ENCODE data around the gene EXOC6B.

The EXOC6B gene

GRCh38 chr2:72138011-72138881 lies 687.6 kb downstream of the EXOC6B start:
- TF ChIP-seq, protein P1, sequence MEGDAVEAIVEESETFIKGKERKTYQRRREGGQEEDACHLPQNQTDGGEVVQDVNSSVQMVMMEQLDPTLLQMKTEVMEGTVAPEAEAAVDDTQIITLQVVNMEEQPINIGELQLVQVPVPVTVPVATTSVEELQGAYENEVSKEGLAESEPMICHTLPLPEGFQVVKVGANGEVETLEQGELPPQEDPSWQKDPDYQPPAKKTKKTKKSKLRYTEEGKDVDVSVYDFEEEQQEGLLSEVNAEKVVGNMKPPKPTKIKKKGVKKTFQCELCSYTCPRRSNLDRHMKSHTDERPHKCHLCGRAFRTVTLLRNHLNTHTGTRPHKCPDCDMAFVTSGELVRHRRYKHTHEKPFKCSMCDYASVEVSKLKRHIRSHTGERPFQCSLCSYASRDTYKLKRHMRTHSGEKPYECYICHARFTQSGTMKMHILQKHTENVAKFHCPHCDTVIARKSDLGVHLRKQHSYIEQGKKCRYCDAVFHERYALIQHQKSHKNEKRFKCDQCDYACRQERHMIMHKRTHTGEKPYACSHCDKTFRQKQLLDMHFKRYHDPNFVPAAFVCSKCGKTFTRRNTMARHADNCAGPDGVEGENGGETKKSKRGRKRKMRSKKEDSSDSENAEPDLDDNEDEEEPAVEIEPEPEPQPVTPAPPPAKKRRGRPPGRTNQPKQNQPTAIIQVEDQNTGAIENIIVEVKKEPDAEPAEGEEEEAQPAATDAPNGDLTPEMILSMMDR (IDR thresholded peaks at IDR 0.05; ENCODE audit: insufficient read depth, low read depth, low read length, missing control alignments) = no peak
- no peak for DNase-seq (ENCODE audit: low read depth)
- H3K4me3 ChIP-seq (ENCODE audit: low read depth, low read length) = no peak overlapping the region

DNA sequence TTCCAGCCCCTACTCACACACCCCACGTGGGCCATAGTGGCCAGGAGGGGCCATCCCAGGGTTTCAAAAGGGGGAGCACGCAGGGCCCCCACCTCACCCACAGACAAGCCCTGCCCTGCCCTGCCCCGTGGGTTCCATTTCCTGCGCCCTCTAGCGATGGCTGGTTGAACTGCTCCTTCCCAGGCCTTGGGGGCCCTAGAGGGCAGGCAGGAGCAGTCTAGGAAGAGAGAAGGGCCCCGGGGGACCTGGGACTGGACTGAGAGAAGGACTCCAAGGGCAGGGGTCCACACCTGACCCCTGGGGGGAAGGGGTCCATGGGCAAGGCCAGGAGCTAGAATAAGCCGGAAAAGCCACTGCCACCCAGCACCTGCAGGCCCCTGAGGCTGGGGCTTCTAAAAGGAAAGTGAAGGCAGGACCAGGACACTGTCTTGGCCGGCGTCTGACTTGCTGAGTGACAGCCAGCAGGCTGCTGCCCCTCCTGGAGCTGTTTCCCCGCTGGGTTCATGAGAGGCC lies 688.3 kb downstream of the EXOC6B start:
- peak; percentile 52 for DNase-seq (ENCODE audit: low read depth)
- H3K4me3 ChIP-seq (ENCODE audit: low read depth, low read length) = no peak overlapping the region
- TF ChIP-seq, protein P1 (IDR thresholded peaks at IDR 0.05; ENCODE audit: insufficient read depth, low read depth, low read length, missing control alignments) = peak; percentile 93

- TF ChIP-seq, protein P1 (IDR thresholded peaks at IDR 0.05; ENCODE audit: insufficient read depth, low read depth, low read length, missing control alignments) = no peak
- no peak for DNase-seq (ENCODE audit: low read depth)
- no peak overlapping the region for H3K4me3 ChIP-seq (ENCODE audit: low read depth, low read length)
Measured at GRCh38 chr2:72136933-72137497, 688.8 kb downstream of the EXOC6B start.

- TF ChIP-seq, protein P1 (IDR thresholded peaks at IDR 0.05; ENCODE audit: insufficient read depth, low read depth, low read length, missing control alignments) = no peak
- no peak for DNase-seq (ENCODE audit: low read depth)
- H3K4me3 ChIP-seq (ENCODE audit: low read depth, low read length) = no peak overlapping the region
Measured at GRCh38 chr2:72136331-72136730, 689.5 kb downstream of the EXOC6B start.

DNA sequence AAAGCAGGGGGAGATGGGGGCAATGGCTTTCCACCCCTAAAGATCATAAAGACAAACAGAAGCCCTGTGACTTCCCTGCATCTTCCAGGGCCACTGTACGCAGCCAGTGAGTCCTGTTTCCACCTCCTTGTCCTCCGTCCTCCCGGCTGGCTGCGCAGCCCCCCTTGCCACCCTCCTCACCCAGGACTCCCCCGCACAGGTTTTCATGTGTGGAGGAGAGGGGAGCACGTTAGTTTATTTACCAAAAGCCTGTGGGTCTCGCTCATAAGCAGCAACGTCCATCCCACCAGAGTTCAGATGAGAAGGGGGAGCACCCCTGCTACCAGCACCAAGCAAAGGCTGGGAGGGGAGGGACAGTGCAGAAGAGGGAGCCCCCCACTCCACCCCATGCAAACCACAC lies 689.9 kb downstream of the EXOC6B start:
- H3K4me3 ChIP-seq (ENCODE audit: low read depth, low read length) = no peak overlapping the region
- TF ChIP-seq, protein P1 (IDR thresholded peaks at IDR 0.05; ENCODE audit: insufficient read depth, low read depth, low read length, missing control alignments) = no peak
- no peak for DNase-seq (ENCODE audit: low read depth)

DNA sequence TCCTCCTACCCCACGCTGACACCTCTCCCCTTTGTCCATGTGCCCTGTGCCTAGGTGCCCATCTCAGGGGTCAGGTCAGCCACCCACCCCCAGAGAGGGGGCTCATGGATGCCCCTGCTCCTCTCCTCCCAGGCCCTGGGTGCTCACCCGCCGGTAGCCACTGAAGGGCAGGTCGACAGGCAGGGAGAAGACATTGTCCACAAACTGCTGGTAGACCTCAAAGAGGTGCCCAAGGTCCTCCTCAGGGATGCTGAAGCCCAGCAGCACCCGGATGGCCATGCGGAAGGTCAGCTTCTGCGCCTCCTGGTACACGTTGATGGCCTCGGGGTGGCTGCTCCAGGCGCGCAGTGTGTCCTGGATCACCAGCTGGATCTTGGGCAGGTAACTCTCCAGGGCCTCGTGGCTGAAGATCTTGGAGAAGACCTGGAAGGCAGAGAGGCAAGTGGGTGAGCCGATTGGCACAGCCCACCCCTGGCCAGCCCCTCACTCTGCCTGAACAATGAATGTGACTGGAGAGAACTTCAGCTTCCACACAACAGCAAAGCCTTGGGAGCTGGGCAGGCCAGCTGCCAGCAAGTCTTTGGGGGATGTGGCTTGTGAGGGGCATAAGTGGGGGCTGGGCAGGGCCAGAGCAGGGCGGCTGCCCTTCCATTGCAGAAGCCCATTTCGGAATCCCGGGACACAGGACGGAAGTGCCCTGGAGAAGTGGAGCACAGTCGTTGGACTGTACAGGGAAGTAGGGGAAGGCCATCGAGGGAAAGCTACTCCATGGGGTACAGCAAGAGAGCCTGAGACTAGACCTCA lies 690.6 kb downstream of the EXOC6B start:
- H3K4me3 ChIP-seq (ENCODE audit: low read depth, low read length) = no peak overlapping the region
- DNase-seq (ENCODE audit: low read depth) = no peak
- TF ChIP-seq, protein P1 (IDR thresholded peaks at IDR 0.05; ENCODE audit: insufficient read depth, low read depth, low read length, missing control alignments) = no peak
